ENCODE results near the gene TIGD3.

DNA sequence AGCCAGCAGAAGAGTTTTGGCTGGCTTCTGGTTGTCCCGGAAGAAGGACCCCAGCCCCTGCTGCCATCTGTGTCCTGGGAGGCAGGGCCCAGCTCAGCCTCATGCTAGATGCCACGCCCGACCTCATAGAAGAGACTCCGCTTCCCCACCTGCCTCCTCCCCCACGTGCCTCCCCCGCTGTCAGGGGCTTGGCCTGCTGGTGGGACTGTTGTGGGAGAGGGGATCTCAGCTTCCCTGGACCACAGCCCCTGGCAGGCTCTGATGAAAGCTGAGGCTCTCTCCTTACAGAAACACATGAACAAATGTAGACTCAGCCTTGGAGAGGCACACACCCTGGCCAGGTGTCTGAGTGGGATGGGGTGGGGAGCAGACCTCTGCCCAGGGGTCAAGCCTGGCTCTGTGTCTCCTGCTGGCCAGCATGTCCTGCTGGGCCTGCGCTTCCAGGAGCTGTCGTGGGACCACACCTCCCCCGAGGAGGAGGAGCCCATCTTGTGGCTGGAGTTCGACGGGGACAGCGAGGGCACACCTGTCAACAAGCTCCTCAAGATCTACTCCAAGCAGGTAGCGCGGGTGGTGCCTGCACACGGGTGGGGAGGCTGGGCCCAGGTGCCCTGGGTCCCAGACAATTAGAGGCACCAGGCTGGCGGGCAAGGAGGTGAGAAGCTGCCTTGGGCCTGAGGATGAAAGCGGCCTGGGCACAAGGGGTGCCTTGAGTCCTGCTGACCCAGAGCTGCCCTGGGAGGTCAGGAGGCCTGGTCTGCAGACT lies 45.9 kb downstream of the TIGD3 start:
- TF ChIP-seq, protein P1, sequence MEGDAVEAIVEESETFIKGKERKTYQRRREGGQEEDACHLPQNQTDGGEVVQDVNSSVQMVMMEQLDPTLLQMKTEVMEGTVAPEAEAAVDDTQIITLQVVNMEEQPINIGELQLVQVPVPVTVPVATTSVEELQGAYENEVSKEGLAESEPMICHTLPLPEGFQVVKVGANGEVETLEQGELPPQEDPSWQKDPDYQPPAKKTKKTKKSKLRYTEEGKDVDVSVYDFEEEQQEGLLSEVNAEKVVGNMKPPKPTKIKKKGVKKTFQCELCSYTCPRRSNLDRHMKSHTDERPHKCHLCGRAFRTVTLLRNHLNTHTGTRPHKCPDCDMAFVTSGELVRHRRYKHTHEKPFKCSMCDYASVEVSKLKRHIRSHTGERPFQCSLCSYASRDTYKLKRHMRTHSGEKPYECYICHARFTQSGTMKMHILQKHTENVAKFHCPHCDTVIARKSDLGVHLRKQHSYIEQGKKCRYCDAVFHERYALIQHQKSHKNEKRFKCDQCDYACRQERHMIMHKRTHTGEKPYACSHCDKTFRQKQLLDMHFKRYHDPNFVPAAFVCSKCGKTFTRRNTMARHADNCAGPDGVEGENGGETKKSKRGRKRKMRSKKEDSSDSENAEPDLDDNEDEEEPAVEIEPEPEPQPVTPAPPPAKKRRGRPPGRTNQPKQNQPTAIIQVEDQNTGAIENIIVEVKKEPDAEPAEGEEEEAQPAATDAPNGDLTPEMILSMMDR (IDR thresholded peaks at IDR 0.05), result no peak
- no peak for TF ChIP-seq ZFX (IDR thresholded peaks at IDR 0.05; ENCODE audit: borderline replicate concordance)

Data from 22Rv1 (cell line).